Vagina (tissue), 2 donors: ENCODE results near the gene RFX8.

Experiments
- POLR2A ChIP-seq, 2 donors: fragments of 450-650 bp; IDR thresholded peaks; one replicate each; pipeline ENCODE4 v1.6.1; 2017; ENCODE audit warnings: antibody characterized with exemption in 2 of 2, mild to moderate bottlenecking in 2 of 2, moderate library complexity in 2 of 2
- TF ChIP-seq, protein P1 (sequence below), 3 experiments: fragments of 450-650 bp in 2 of 3; fragments of 200-600 bp in 1 of 3; sonication (generic) in 1 of 3; IDR thresholded peaks; one replicate each; pipeline ENCODE4 v1.5.1; 2017 to 2019; ENCODE audit warnings: antibody characterized with exemption in 3 of 3, mild to moderate bottlenecking in 2 of 3, moderate library complexity in 2 of 3

DNA sequence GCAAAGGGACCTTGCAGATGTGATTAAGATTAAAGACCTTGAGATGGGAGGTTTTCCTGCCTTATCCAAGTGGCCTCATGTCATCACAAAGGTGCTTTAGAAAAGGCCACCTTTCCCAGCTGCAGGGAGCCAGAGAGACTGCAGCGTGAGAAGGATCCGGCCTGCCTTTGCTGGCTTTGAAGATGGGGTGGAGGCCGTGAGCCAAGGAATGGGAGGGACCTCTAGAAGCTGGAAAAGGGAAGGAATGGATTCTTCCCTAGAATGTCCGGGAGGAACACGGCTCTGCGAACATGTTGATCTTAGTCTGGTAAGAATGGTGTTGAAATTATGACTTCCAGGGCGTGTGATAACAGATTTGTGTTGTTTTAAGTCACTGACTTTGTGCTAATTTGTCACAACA is 47.7 kb downstream of the RFX8 start:
- TF ChIP-seq, protein P1, sequence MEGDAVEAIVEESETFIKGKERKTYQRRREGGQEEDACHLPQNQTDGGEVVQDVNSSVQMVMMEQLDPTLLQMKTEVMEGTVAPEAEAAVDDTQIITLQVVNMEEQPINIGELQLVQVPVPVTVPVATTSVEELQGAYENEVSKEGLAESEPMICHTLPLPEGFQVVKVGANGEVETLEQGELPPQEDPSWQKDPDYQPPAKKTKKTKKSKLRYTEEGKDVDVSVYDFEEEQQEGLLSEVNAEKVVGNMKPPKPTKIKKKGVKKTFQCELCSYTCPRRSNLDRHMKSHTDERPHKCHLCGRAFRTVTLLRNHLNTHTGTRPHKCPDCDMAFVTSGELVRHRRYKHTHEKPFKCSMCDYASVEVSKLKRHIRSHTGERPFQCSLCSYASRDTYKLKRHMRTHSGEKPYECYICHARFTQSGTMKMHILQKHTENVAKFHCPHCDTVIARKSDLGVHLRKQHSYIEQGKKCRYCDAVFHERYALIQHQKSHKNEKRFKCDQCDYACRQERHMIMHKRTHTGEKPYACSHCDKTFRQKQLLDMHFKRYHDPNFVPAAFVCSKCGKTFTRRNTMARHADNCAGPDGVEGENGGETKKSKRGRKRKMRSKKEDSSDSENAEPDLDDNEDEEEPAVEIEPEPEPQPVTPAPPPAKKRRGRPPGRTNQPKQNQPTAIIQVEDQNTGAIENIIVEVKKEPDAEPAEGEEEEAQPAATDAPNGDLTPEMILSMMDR (IDR thresholded peaks at IDR 0.05): no peak
- TF ChIP-seq POLR2A (IDR thresholded peaks at IDR 0.05): no peak
